LoVo (cell line): ENCODE results near the gene SEMA7A.

Source experiments
- DNase-seq: peaks from one replicate; pipeline ENCODE4 v3.0.0-alpha.2; 2016; ENCODE audit warnings: low spot score

SEMA7A gene

GRCh38 chr15:74451861-74452835 lies 18.4 kb upstream of the SEMA7A start:
- no peak for DNase-seq

DNA sequence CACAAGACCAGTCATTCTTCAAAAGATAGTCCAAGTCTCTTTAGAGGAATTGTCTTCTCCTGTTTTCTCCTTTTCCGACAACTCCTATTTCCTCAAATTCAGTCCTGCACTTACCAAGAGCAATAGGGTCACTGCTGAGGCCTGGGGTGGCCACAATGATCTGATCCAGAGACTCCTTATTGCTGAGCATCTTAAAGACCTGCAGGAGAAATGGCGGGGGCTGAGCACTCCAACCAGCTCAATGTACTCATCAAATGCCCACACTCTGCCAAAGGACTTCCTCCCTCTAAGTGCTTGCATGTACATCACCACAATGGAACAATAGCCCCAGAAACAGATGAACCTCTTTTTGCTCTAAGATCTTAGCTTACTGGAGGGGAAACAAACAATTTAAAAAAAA lies 17.6 kb upstream of the SEMA7A start:
- DNase-seq, result no peak

- DNase-seq, result no peak
These were observed 16.0 kb upstream of the SEMA7A start for GRCh38 chr15:74449643-74450205.

DNA sequence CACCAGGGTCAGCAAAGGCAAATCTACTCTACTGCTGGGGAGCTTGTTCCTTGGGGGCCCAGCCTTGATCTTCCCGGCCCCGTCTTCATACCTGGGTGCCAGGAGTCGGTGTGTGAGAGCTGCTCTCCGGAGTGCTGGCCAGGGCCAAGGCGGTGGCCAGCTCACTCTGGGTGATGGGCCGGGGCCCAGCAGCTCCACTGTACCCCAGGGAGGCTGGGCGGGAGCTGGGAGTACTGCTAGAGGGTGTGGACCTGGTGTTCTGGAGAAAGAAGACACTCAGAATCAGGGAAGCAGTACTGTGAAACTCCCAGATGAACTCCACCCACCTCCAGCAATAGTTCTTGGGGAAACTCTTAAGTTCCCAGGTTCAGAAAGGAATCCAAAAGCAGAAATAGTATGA lies 15.3 kb upstream of the SEMA7A start:
- DNase-seq, result no peak

GRCh38 chr15:74445816-74446763 lies 12.3 kb upstream of the SEMA7A start:
- DNase-seq, result no peak

DNA sequence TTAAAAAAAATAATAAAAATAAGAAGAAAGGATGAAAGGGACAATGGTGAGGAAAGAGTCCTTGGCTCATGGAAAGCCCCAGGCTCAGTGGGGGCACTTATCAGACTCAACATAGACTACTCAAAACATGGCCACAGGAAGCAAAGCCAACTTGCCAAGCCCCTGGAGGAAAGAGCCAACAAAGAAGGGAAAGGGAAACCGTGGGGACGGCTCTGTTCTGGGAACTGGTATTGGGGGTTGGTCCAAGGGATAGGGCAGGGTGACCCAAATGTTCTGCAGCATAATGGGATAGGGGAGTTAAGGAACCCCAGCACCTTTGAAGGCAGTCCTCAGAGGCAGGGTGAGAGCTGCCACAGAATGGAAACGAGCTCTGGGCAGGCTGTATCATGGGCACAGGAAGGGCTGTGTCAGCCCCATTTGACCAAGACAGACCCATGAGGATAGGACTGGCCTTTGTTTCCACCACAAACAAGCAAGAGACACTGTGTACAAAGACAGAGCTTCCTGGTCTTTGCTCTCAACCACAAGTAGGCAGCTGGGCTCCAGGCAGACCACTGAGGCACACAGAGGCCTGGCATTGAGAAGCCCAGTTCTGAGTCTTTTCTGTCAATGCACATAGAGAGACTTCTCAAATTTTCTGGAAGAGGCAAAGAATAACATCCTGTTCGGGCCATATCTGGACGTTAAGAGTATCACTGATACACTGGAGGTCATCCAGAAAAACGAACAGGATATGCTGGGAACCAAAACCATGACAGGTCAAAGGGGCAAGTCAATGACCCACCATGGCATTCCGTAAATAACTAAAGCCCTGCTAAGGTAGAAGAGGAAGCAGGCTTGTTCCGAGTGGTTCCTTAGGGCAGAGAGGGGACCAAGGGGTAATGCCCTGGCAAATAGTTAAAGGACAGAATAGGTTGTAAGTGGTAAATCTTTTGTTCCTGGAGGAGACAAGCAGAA lies 10.6 kb upstream of the SEMA7A start:
- DNase-seq, result no peak

GRCh38 chr15:74443100-74443909 lies 9.5 kb upstream of the SEMA7A start:
- no peak for DNase-seq

DNA sequence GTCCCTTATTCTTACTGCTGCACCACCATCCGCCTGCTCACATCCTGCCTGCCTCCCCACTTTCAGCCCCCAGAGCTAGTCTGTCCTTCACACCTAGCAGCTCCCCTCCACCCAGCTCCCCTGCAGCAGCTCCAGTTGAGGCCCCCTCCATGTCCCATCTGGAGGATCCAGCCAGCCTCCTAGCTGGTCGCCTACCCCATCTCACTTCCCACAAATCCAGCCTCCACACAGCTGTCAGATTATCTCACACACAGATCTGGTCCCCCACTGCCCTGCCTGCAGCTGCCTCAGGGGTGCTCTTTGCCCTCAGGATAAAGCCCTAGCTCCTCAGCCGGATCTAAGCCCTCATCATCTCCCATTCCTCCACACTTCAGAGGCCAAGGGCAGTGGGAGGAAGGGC lies 8.8 kb upstream of the SEMA7A start:
- DNase-seq, result no peak

- DNase-seq, result no peak
These were observed 8.3 kb upstream of the SEMA7A start for GRCh38 chr15:74442063-74442462.

DNA sequence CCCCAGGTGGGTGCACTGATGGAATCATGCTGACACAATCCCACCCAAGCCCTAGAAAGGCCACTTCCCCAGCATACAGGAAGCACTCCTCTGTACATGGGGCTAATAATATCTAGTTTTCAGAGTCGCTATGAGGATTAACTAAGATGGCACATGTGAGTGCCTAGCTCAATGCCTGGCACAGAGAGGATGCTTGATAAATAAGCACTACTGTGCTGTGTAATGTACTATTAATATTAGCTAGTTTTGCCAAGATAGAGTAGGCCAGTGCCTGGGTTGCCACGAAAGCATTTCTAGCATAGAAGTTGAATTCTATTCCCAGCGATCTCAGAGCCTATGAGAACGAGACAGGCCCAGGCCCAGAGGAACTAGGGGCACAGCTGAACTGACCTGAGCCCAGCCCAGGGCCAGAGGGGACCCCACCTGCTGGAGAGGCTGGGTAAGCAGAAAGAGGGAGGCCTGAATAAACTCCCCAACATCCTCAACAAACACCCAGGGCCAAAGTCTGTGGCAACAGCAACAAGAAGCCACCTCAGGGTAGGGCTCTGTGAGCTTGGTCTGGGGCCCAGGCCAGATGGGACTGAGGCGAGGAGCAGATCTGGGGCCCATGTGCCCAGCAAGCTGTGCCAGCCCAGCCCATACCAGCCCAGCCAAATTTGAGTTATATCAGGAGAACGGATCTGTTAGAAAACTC lies 7.6 kb upstream of the SEMA7A start:
- no peak for DNase-seq

DNA sequence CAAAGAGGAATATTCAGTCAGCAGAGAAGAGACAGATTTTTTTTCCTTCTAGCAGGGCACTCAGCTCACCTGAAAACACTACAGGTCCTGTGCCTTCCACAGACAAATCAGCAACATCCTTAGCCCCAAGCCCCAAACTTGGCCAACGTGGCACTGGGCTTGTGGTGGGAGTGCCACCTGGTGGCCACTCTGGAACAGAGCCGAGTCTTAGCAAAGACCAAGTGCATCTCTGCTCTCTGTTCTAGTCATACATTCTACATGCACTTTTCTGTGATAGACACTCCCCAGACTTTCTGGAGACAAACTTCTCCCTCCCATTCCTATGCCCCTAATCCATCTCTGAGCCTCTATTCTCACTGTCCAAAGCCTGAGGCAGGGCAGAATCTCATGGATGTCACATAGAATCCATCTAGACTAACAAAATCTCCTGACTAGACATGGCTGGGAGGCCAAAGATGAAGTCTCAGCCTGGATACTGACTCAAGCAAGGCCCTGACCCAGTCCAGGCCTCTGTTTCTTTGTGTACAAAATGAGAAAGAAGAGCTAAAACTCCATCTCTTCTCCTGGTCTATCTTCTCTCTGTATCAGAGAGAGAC lies 5.1 kb upstream of the SEMA7A start:
- DNase-seq, result peak; percentile 78

DNA sequence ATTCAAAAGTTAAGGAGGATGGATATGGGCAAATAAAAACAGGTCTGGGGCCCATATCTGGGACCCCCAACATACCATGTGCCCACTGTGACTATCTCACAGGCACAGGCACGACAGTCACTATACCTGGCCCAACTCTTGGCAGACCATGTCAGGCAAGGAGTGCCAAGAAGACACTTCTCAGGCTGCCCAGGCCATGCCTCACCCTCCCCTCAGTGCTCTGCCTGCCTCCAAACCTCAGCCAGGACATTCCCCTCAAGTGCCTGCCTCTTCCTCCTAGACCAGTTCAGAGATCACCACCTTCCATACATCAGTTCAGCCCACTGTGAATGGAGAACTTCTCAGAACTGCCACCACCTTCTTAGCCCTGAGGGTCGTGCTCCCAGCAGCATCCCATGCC lies 4.4 kb upstream of the SEMA7A start:
- no peak for DNase-seq

GRCh38 chr15:74434263-74435136 lies 742 bp upstream of the SEMA7A start:
- no peak for DNase-seq

GRCh38 chr15:74432968-74433591 lies 678 bp downstream of the SEMA7A start:
- DNase-seq, result no peak

- DNase-seq, result no peak
These were observed 1.3 kb downstream of the SEMA7A start for GRCh38 chr15:74432271-74432967.

DNA sequence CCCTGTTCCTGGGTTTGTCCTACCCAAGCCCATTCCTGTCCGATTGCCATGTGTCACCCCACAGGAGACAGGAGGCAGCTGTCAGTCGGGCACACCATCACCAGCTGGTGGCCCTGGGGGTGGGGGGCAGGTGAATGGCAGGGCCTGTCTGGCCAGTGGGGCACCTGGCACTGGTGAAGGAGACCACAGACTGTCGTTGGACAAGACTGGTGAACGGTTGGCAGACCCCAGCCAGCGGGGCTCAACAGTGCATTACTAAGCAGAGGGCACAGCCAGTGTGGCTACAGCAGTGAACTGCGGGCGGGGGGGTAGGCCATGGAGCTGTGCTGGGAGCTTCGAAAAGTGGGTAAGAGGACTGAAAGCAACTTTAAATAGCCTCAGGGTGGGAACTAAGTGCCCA lies 2.1 kb downstream of the SEMA7A start:
- DNase-seq, result no peak

DNA sequence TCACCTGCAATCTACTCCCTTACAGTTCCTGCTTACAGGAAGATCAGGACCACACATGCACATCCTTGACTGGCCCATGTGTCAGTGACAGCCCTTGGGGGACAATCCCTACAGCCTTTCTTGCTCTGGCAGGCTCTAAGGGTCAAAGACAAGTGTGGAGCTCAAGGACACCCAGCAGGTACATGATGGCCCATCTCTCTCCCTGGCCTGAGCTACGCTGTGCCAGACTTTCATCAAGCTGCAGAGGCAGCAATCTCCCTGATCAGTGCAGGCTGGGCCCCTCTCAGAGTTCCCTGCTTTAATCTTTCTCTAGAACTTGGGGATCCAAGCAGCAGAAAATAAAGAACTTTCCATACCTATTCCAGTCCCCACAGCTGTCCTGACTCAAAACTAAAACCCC lies 2.6 kb downstream of the SEMA7A start:
- DNase-seq, result no peak
